MG63 (cell line): Measurements from ENCODE around the gene C6orf132. TPM values are rescaled to one million over a fixed set of nuclear protein-coding genes. Genes with fewer than 3 reads are reported as not detected.
"Not testable (repeated sequence)": the region's sequence is repeated elsewhere in the genome, so short reads cannot be mapped to it uniquely, and the experiment has no call there.

Experiments
- DNase-seq: peaks from one replicate; pipeline ENCODE4 v3.0.0-alpha.2; 2020
- H3K27me3 ChIP-seq: fragments of 250-450 bp; sonication (Bioruptor Pico); 2 replicates; pipeline ENCODE4 v1.5.1; 2020; ENCODE audit warnings: mild to moderate bottlenecking, moderate library complexity
- H3K36me3 ChIP-seq: fragments of 250-450 bp; sonication (Bioruptor Pico); 2 replicates; pipeline ENCODE4 v1.5.1; 2020; ENCODE audit warnings: mild to moderate bottlenecking, moderate library complexity
- H3K4me3 ChIP-seq: fragments of 250-450 bp; sonication (Bioruptor Pico); 2 replicates; pipeline ENCODE4 v1.5.1; 2020; ENCODE audit warnings: mild to moderate bottlenecking, moderate library complexity
- H3K9me3 ChIP-seq: fragments of 250-450 bp; sonication (Bioruptor Pico); 2 replicates; pipeline ENCODE4 v1.5.1; 2020; ENCODE audit warnings: mild to moderate bottlenecking, moderate library complexity
- total RNA-seq: library from RNA; depleted of rRNA; stranded (reverse); fragments of >200 nt; shearing (Covaris generic); gene quantifications from 2 replicates; pipeline ENCODE4 v1.2.3, GENCODE V29; 2014; ENCODE audit warnings: low replicate concordance; rRNA removed

The C6orf132 gene
- total RNA-seq = 0.07 and 0.17 TPM in 2 replicates

- H3K4me3 ChIP-seq = peak within 1 kb of the TSS; percentile 51
- H3K27me3 ChIP-seq = no peaks in the 10 kb centered on the region
- no peaks in the 10 kb centered on the region for H3K9me3 ChIP-seq
- peak; percentile 58 for DNase-seq
- H3K36me3 ChIP-seq = no peaks in the 10 kb centered on the region
Observed at GRCh38 chr6:42142118-42142835, at the start of gene C6orf132. C6orf132 (minus strand) TSS chr6:42142620; CDS start chr6:42142444, 176 bp downstream.

DNA sequence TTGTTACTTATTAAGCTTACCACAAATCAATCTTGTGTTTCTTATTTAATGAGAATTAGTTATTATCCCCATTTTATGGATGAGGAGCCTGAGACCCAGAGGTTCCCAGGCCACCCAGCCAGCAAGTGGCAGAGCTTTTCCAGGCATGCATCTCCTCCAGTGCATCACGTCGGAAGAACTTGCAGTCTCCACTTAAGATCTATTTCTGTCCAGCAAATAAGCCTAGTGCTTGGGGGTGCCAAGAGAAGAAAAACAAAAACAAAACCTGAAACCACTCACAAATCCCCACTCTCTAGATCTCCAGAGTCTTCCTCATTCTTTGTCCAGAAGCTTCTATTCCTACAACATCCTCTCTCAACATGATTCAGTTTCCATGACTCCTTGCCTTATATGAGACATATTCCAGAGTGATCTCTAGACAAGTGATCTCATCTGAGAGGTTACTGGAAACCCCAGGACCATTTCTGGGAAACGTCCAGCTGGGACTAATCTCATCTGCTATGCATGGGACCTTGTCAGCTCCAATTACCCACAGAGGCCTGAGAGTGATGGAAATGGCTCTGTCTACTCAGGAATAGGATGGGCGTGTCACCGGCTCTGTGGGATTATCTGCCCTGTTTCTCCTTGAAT is 48.2 kb upstream of the C6orf132 start:
- no peak overlapping the region for H3K4me3 ChIP-seq
- H3K27me3 ChIP-seq = no peaks in the 10 kb centered on the region
- H3K9me3 ChIP-seq = no peaks in the 10 kb centered on the region
- peak; percentile 59 for DNase-seq
- no peaks in the 10 kb centered on the region for H3K36me3 ChIP-seq

- no peak for DNase-seq
- Histone ChIP-seq H3K4me3 (no peak overlapping the region), H3K27me3 (no peaks in the 10 kb centered on the region), H3K9me3 (no peaks in the 10 kb centered on the region), H3K36me3 (no peaks in the 10 kb centered on the region)
Observed at GRCh38 chr6:42188406-42188805, 46.0 kb upstream of the C6orf132 start.

GRCh38 chr6:42185597-42185996 is 43.2 kb upstream of the C6orf132 start:
- no peak overlapping the region for H3K4me3 ChIP-seq
- no peaks in the 10 kb centered on the region for H3K9me3 ChIP-seq
- H3K27me3 ChIP-seq = no peaks in the 10 kb centered on the region
- DNase-seq = no peak
- no peaks in the 10 kb centered on the region for H3K36me3 ChIP-seq

DNA sequence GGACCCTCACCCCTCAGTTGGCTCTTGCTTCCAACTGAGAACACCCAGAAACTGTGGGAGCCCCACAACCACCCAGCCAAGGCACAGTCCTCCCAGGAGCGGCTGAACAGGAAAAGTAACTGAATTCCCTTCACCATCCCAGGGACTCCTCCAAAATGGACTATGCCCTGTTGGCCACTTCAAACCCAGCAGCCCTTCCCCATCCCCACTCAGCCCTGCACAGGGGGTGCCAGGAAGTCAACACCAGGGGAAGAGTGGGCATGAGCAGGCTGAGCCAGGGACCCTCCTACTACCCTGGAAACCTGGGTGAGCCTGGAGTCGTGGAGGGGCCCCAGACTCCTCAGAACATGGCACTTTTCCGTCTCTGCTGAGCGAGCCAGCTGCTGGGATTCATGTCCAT is 42.1 kb upstream of the C6orf132 start:
- H3K27me3 ChIP-seq = no peaks in the 10 kb centered on the region
- no peak for DNase-seq
- H3K36me3 ChIP-seq = no peaks in the 10 kb centered on the region
- no peaks in the 10 kb centered on the region for H3K9me3 ChIP-seq
- no peak overlapping the region for H3K4me3 ChIP-seq

- Histone ChIP-seq H3K9me3 (no peaks in the 10 kb centered on the region), H3K36me3 (no peaks in the 10 kb centered on the region), H3K27me3 (no peaks in the 10 kb centered on the region), H3K4me3 (no peak overlapping the region)
- no peak for DNase-seq
Observed at GRCh38 chr6:42182101-42182500, 39.7 kb upstream of the C6orf132 start.

DNA sequence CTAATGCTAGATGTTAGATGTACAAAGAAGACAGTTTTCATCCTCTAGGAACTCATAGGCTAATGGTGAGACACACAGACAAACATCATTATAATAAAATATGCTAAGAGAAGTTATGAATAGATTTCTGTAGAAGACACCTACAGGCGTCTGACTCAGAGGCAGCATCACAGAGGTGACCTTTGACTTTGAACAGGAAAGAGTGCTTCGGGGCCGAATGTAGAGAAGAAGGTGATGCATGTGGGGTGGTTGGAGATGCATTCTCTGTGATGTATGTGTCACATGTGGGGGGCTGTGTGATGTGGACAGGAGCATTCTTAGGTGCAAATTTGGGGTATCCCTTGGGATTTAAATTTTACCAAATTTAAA is 37.5 kb upstream of the C6orf132 start:
- no peaks in the 10 kb centered on the region for H3K36me3 ChIP-seq
- H3K27me3 ChIP-seq = no peaks in the 10 kb centered on the region
- H3K4me3 ChIP-seq = no peak overlapping the region
- no peaks in the 10 kb centered on the region for H3K9me3 ChIP-seq
- DNase-seq = no peak

- Histone ChIP-seq H3K9me3 (no peaks in the 10 kb centered on the region), H3K27me3 (no peaks in the 10 kb centered on the region), H3K4me3 (no peak overlapping the region), H3K36me3 (no peaks in the 10 kb centered on the region)
- DNase-seq = no peak
Observed at GRCh38 chr6:42179261-42179944, 37.0 kb upstream of the C6orf132 start.

DNA sequence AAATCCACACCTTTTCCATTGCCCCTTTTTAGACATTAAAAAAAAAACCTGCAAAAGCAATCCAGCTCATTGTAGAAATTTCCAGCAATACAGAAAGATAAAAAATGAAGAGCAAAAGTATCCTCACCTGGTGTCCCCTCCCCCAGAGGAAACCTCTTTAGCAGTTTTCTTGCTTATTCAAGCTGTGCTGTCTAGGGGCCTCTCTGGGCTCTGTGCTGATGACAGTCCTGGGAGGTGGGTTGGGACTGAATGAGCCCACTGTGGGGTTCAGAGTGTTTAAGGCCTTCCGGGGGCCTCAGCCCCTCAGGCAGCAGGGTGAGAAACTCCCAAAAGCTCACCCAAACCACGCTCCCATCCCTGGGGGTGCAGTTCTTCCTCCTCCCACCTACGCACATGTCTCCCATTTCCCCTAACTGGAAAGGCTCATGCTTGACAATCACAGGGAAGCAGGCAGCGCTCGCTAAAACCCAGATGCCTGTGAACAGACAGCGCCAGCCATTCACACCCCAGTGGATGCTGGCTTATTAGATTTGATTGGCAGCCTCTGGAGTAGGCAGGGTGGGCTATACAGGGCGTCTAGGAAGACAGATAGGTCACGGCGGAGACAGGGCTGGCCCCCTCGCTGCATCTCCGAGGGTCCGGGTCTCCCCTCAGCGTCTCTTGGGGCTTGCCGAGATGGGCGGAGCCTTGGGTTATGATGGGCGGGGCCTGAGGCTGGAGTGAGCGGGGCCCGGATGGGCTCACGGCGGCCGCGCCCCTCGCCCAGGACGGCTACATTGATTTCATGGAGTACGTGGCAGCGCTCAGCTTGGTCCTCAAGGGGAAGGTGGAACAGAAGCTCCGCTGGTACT is 35.3 kb upstream of the C6orf132 start:
- Histone ChIP-seq H3K4me3 (no peak overlapping the region), H3K9me3 (no peaks in the 10 kb centered on the region), H3K27me3 (no peaks in the 10 kb centered on the region), H3K36me3 (no peaks in the 10 kb centered on the region)
- no peak for DNase-seq

DNA sequence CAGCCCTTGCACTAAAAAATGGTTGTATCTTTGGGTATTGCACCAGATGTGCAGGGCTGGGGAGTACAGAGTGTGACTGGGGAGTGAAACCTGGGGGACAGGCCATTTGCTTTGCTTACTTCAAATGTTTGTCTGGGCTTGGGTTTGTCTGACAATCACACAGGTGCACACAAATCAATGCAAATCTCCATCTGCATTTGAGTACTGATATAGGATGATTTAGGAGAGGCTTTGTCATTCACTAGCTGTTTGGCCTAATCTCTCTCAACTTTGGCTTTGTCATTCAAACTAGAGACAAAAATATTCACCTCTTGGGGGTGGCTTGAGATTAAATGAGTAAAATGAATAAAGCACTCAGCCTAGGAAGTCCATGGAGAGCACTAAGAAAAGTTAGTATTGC is 34.6 kb upstream of the C6orf132 start:
- Histone ChIP-seq H3K4me3 (no peak overlapping the region), H3K36me3 (no peaks in the 10 kb centered on the region), H3K9me3 (no peaks in the 10 kb centered on the region), H3K27me3 (no peaks in the 10 kb centered on the region)
- no peak for DNase-seq

DNA sequence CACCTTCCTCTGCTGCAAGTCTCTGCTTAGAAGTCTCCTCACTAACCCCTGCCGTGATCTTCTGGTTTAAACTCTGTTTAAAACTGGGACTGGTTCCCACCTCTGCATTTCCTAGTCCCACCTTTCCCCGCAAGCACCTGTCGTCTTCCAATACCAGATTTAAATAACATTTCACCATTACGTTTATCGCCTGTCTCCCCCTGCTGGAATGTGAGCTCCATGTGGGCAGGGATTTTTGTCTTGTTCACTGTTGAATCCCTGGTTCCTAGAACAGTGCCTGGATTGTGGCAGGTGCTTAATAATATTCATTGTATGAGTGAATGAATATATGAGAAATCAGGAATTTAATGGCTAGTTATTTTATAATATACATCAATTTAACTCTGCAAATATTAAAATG is 33.4 kb upstream of the C6orf132 start:
- H3K4me3 ChIP-seq = no peak overlapping the region
- H3K27me3 ChIP-seq = no peaks in the 10 kb centered on the region
- DNase-seq = no peak
- no peaks in the 10 kb centered on the region for H3K9me3 ChIP-seq
- H3K36me3 ChIP-seq = no peaks in the 10 kb centered on the region

DNA sequence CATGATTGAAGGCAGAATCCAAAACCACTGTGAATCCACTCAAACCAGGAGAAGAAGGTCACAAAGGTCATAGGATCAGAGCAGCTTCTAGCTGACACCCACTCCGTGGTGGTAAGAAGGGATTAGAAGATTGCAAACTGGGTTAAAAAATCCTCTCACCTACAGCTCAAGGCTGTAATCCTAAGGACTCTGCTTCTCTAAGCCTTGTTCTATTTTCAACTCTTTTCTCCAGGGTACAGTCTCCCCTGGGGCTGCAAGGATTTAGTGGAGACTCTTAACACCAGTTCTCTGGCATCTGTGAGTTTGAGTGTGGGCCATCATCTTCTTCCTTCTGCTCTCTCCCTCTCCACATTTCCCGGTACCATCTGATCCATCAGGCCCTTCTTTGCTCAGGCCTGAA is 30.7 kb upstream of the C6orf132 start, which contains the start of gene GUCA1A:
Gene GUCA1A (plus strand): TSS at position 264 of the 400 bp plus-strand sequence. CDS start 250 bp downstream, outside the sequence.
- Histone ChIP-seq H3K27me3 (no peaks in the 10 kb centered on the region), H3K4me3 (no peak within 1 kb of the TSS), H3K9me3 (no peaks in the 10 kb centered on the region), H3K36me3 (no peaks in the 10 kb centered on the region)
- DNase-seq = no peak

- no peak for DNase-seq
- H3K9me3 ChIP-seq = no peaks in the 10 kb centered on the region
- no peaks in the 10 kb centered on the region for H3K36me3 ChIP-seq
- no peaks in the 10 kb centered on the region for H3K27me3 ChIP-seq
- no peak overlapping the region for H3K4me3 ChIP-seq
Observed at GRCh38 chr6:42171813-42172581, 29.6 kb upstream of the C6orf132 start.

GRCh38 chr6:42169780-42170179 is 27.4 kb upstream of the C6orf132 start:
- not testable (repeated sequence) for H3K9me3 ChIP-seq, H3K36me3 ChIP-seq, H3K4me3 ChIP-seq, H3K27me3 ChIP-seq, DNase-seq

DNA sequence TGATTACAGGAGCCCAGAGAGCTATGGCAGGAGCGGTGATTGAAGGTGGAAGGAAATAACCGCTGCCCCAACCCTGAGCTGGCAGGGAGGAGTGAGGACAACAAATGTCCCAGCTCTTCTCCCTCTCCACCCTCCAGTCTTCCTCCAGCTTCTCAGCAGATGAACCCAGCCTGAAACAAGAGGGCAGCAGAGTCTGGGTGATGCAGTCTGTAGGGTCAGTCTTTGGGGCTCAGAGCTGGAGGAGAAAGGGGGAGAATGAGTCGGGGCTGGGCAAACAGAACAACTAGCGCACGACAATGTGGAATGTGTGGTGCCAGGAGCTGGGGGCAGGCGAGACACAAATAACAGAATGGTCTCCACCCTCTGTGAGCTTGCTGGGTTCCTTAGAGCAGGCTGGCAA is 26.2 kb upstream of the C6orf132 start:
- DNase-seq = no peak
- no peak overlapping the region for H3K4me3 ChIP-seq
- no peaks in the 10 kb centered on the region for H3K36me3 ChIP-seq
- no peaks in the 10 kb centered on the region for H3K9me3 ChIP-seq
- H3K27me3 ChIP-seq = no peaks in the 10 kb centered on the region

- Histone ChIP-seq H3K9me3 (no peaks in the 10 kb centered on the region), H3K27me3 (no peaks in the 10 kb centered on the region), H3K36me3 (no peaks in the 10 kb centered on the region), H3K4me3 (no peak overlapping the region)
- peak; percentile 35 for DNase-seq
Observed at GRCh38 chr6:42166444-42167141, 24.2 kb upstream of the C6orf132 start.
